H1 (cell line): Measurements from ENCODE around the gene TMEM92. TPM values are rescaled to one million over a fixed set of nuclear protein-coding genes. Genes with fewer than 3 reads are reported as not detected.

Experiments
- CTCF ChIA-PET: fragments of 300-600 bp; sonication (Branson Sonifier 250); formaldehyde crosslinking; loops from one replicate; lab custom pipeline; 2021; ENCODE audit not compliant: partially characterized antibody; lab: Charles Lee
- POLR2A ChIA-PET: fragments of 300-600 bp; sonication (Branson Sonifier 250); formaldehyde crosslinking; loops from one replicate; lab custom pipeline; 2021; ENCODE audit warnings: inconsistent platforms; ENCODE audit not compliant: partially characterized antibody; lab: Charles Lee
- DNase-seq, 2 experiments: peaks; one replicate each; pipeline versions ENCODE4 v3.0.0 to v3.0.0-alpha.2; 2010 to 2022; ENCODE audit warnings: low spot score in 2 of 2, low read depth in 1 of 2, mixed read lengths in 1 of 2
- FAIRE-seq: peaks from 2 replicates; lab custom pipeline; 2011; peaks lifted over from hg19 to GRCh38; lab: Jason Lieb, UNC
- H2AFZ ChIP-seq: 2 replicates; pipeline ENCODE4 v1.8.1; 2012; ENCODE audit warnings: low read length, inconsistent platforms
- H2AK5ac ChIP-seq: 2 replicates; pipeline ENCODE4 v1.6.1; 2013; ENCODE audit warnings: low read depth, low read length
- H2BK120ac ChIP-seq: replicated peaks from 2 replicates; pipeline ENCODE3; 2013; ENCODE audit warnings: low read depth, low read length, inconsistent platforms
- H2BK12ac ChIP-seq: 2 replicates; pipeline ENCODE4 v1.6.1; 2013; ENCODE audit warnings: low read depth, low read length
- H2BK15ac ChIP-seq: 2 replicates; pipeline ENCODE4 v1.6.1; 2013; ENCODE audit warnings: low read length
- H2BK20ac ChIP-seq: 2 replicates; pipeline ENCODE4 v1.6.1; 2013; ENCODE audit warnings: low read length
- H2BK5ac ChIP-seq: 2 replicates; pipeline ENCODE4 v1.6.1; 2013; ENCODE audit warnings: low read depth, low read length
- H3K14ac ChIP-seq: 2 replicates; pipeline ENCODE4 v1.6.1; 2013; ENCODE audit warnings: inconsistent platforms; ENCODE audit not compliant: insufficient read length
- H3K18ac ChIP-seq: 2 replicates; pipeline ENCODE4 v1.6.1; 2013; ENCODE audit warnings: low read length; ENCODE audit errors: extremely low read depth
- H3K23ac ChIP-seq: 2 replicates; pipeline ENCODE4 v1.6.1; 2013; ENCODE audit warnings: inconsistent platforms; ENCODE audit not compliant: insufficient read length
- H3K23me2 ChIP-seq: 2 replicates; pipeline ENCODE4 v1.6.1; 2013; ENCODE audit warnings: low read depth, low read length
- H3K27ac ChIP-seq: 2 replicates; pipeline ENCODE4 v1.6.1; 2011; ENCODE audit warnings: low read depth, low read length, inconsistent platforms
- H3K27me3 ChIP-seq, 4 experiments: replicated peaks in 1 of 4; 1 replicate in 1 of 4; 2 replicates in 3 of 4; pipeline versions ENCODE4 v1.6.1 to v1.8.1; 2011 to 2013; ENCODE audit warnings: low read length in 3 of 4, mild to moderate bottlenecking in 3 of 4, inconsistent platforms in 2 of 4, mixed read lengths in 2 of 4, moderate library complexity in 1 of 4; ENCODE audit not compliant: control insufficient read depth in 3 of 4, insufficient read depth in 3 of 4; ENCODE audit errors: extremely low read depth in 1 of 4
- H3K36me3 ChIP-seq, 4 experiments: 2 replicates each; pipeline versions ENCODE4 v1.6.1 to v1.8.1; 2011 to 2013; ENCODE audit warnings: mild to moderate bottlenecking in 4 of 4, low read length in 3 of 4, moderate library complexity in 2 of 4, control low read depth in 1 of 4, inconsistent platforms in 1 of 4; ENCODE audit not compliant: insufficient read depth in 4 of 4, control insufficient read depth in 2 of 4
- H3K4ac ChIP-seq: replicated peaks from 2 replicates; pipeline ENCODE3; 2013; ENCODE audit warnings: low read length, low read depth, mixed read lengths, inconsistent platforms; ENCODE audit not compliant: insufficient read length
- H3K4me1 ChIP-seq, 4 experiments: replicated peaks in 1 of 4; 1 replicate in 1 of 4; 2 replicates in 3 of 4; pipeline versions ENCODE4 v1.6.1 to v1.8.1; 2011 to 2013; ENCODE audit warnings: low read length in 3 of 4, inconsistent platforms in 2 of 4, mixed read lengths in 1 of 4; ENCODE audit not compliant: insufficient read depth in 4 of 4, control insufficient read depth in 3 of 4
- H3K4me2 ChIP-seq, 2 experiments: 2 replicates each; pipeline versions ENCODE4 v1.6.1 to v1.8.1; 2011 to 2013; ENCODE audit warnings: low read depth in 2 of 2, low read length in 2 of 2, control low read depth in 1 of 2, inconsistent platforms in 1 of 2, mild to moderate bottlenecking in 1 of 2; ENCODE audit not compliant: insufficient read depth in 1 of 2
- H3K4me3 ChIP-seq, 4 experiments: fragments of 200-600, 300-600 bp in 1 of 4; sonication (generic), shearing (Covaris generic), sonication (Bioruptor Twin) in 1 of 4; 2 replicates each; pipeline versions ENCODE4 v1.5.1 to v1.8.1; 2011 to 2016; ENCODE audit warnings: low read length in 4 of 4, low read depth in 3 of 4, control low read depth in 2 of 4, inconsistent platforms in 2 of 4, mild to moderate bottlenecking in 2 of 4, mixed read lengths in 1 of 4, moderate library complexity in 1 of 4; ENCODE audit not compliant: insufficient read depth in 2 of 4; ENCODE audit errors: extremely low read depth in 1 of 4
- H3K56ac ChIP-seq: replicated peaks from 2 replicates; pipeline ENCODE3; 2013; ENCODE audit warnings: low read depth, mild to moderate bottlenecking, mixed read lengths, low read length, inconsistent platforms; ENCODE audit not compliant: insufficient read length
- H3K79me1 ChIP-seq: 2 replicates; pipeline ENCODE4 v1.6.1; 2013; ENCODE audit warnings: low read depth, low read length, control low read depth
- H3K79me2 ChIP-seq, 2 experiments: 2 replicates each; pipeline versions ENCODE4 v1.6.1 to v1.8.1; 2012 to 2013; ENCODE audit warnings: low read length in 2 of 2, mild to moderate bottlenecking in 2 of 2, inconsistent platforms in 1 of 2; ENCODE audit not compliant: insufficient read depth in 2 of 2, control insufficient read depth in 1 of 2
- H3K9ac ChIP-seq, 4 experiments: replicated peaks in 1 of 4; 1 replicate in 1 of 4; 2 replicates in 3 of 4; pipeline versions ENCODE4 v1.6.1 to v1.8.1; 2011 to 2013; ENCODE audit warnings: low read depth in 3 of 4, low read length in 3 of 4, control low read depth in 2 of 4, mild to moderate bottlenecking in 2 of 4, moderate library complexity in 2 of 4, inconsistent platforms in 1 of 4; ENCODE audit errors: extremely low read depth in 1 of 4
- H3K9me3 ChIP-seq, 2 experiments: 2 replicates each; pipeline versions ENCODE4 v1.6.1 to v1.8.1; 2012 to 2013; ENCODE audit warnings: mild to moderate bottlenecking in 2 of 2, moderate library complexity in 2 of 2, control low read depth in 1 of 2, inconsistent platforms in 1 of 2, low read depth in 1 of 2, low read length in 1 of 2, mixed read lengths in 1 of 2; ENCODE audit not compliant: insufficient read depth in 2 of 2
- H4K20me1 ChIP-seq, 2 experiments: replicated peaks in 1 of 2; 2 replicates each; pipeline versions ENCODE3 to v1.8.1; 2011 to 2013; ENCODE audit warnings: inconsistent platforms in 2 of 2, low read length in 2 of 2, mild to moderate bottlenecking in 1 of 2; ENCODE audit not compliant: insufficient read depth in 2 of 2, control insufficient read depth in 1 of 2
- H4K5ac ChIP-seq: 2 replicates; pipeline ENCODE4 v1.6.1; 2013; ENCODE audit warnings: low read length, low read depth, mixed read lengths, inconsistent platforms; ENCODE audit not compliant: insufficient read length
- H4K8ac ChIP-seq: 2 replicates; pipeline ENCODE4 v1.8.0; 2013; ENCODE audit warnings: mild to moderate bottlenecking, moderate library complexity, low read length, inconsistent platforms; ENCODE audit not compliant: insufficient read depth; ENCODE audit errors: extremely low read depth
- H4K91ac ChIP-seq: replicated peaks from 2 replicates; pipeline ENCODE3; 2013; ENCODE audit warnings: low read length, mixed read lengths, inconsistent platforms; ENCODE audit not compliant: insufficient read length
- CBX5 ChIP-seq: fragments of 300-800, 300-1000 bp; sonication (generic); IDR thresholded peaks from 2 replicates; pipeline ENCODE4 v1.7.1; 2016; ENCODE audit warnings: antibody characterized with exemption, low read length, low read depth
- EGR1 ChIP-seq: IDR thresholded peaks from 2 replicates; pipeline ENCODE4 v1.6.1; 2011; ENCODE audit warnings: low read depth, low read length, borderline replicate concordance
- HDAC2 ChIP-seq, 2 experiments: fragments of 300-600 bp in 1 of 2; sonication (generic) in 1 of 2; IDR thresholded peaks; 2 replicates each; pipeline ENCODE4 v1.6.1; 2011 to 2012; ENCODE audit warnings: low read depth in 2 of 2, low read length in 2 of 2, mild to moderate bottlenecking in 2 of 2, moderate library complexity in 2 of 2, borderline replicate concordance in 1 of 2, inconsistent platforms in 1 of 2
- RAD21 ChIP-seq, 2 experiments: IDR thresholded peaks in 1 of 2; conservative IDR thresholded peaks in 1 of 2; 2 replicates each; pipeline ENCODE4 v1.6.1; 2011; ENCODE audit warnings: low read depth in 2 of 2, low read length in 2 of 2, improper control_type of control experiment in 1 of 2, inconsistent platforms in 1 of 2, mild to moderate bottlenecking in 1 of 2, moderate library complexity in 1 of 2
- RXRA ChIP-seq: IDR thresholded peaks from 2 replicates; pipeline ENCODE4 v1.6.1; 2011; ENCODE audit warnings: low read depth, mild to moderate bottlenecking, low read length, moderate library complexity; ENCODE audit not compliant: insufficient read depth
- SIN3A ChIP-seq, 2 experiments: IDR thresholded peaks in 1 of 2; conservative IDR thresholded peaks in 1 of 2; 2 replicates each; pipeline ENCODE4 v1.6.1; 2011 to 2012; ENCODE audit warnings: low read length in 2 of 2, improper control_type of control experiment in 1 of 2, low read depth in 1 of 2, mild to moderate bottlenecking in 1 of 2
- TCF12 ChIP-seq: IDR thresholded peaks from 2 replicates; pipeline ENCODE4 v1.6.1; 2011; ENCODE audit warnings: low read depth, mild to moderate bottlenecking, low read length
- WGBS, 2 experiments: shearing (Covaris generic) in 1 of 2; methylation state at CpG; one replicate each; pipeline versions ENCODE4 v1.1.6 to v1.1.7; 2013 to 2015; ENCODE audit warnings: low lambda C conversion rate in 2 of 2, mixed read lengths in 2 of 2, inconsistent platforms in 1 of 2, low coverage in 1 of 2, missing lambda C conversion rate in 1 of 2; ENCODE audit not compliant: insufficient replicate concordance in 2 of 2, insufficient coverage in 1 of 2, insufficient read length in 1 of 2; ENCODE audit errors: extremely low coverage in 1 of 2, missing lambda C conversion rate in 1 of 2; 5-methylcytosine and 5-hydroxymethylcytosine counted together
- polyA plus RNA-seq, 7 experiments: library from polyadenylated mRNA; depleted of rRNA in 3 of 7; stranded (reverse) in 5 of 7; unstranded in 2 of 7; fragments of >200 nt in 5 of 7; fragments of 200-250 nt in 2 of 7; gene quantifications; 1 replicate in 5 of 7; 2 replicates in 1 of 7; 4 replicates in 1 of 7; pipeline versions ENCODE4 v1.2.1 to v1.2.3, GENCODE V29; 2011 to 2013; ENCODE audit warnings: missing spikeins in 2 of 7, mixed read lengths in 2 of 7
- total RNA-seq: library from RNA; stranded (reverse); fragmentation: NEBNext Ultra II Directional; extraction: Animal tissue kit (Norgen Biotek cat#: 25700); gene quantifications from 2 replicates; pipeline ENCODE4 v1.2.1, GENCODE V29; 2021
- TF ChIP-seq, protein P1 (sequence below), 3 experiments: IDR thresholded peaks; 1 replicate in 2 of 3; 2 replicates in 1 of 3; pipeline versions ENCODE4 v1.5.1 to v1.6.1; 2011; ENCODE audit warnings: low read length in 3 of 3, mild to moderate bottlenecking in 3 of 3, inconsistent platforms in 2 of 3, low read depth in 1 of 3, moderate library complexity in 1 of 3; ENCODE audit not compliant: insufficient read depth in 1 of 3; ENCODE audit errors: control extremely low read depth in 1 of 3

Gene TMEM92
- total and polyA plus RNA-seq, 2 of the 8 experiments (the other 6 are each of a cell fraction or from before 2014, with no cell fraction given): 11.9 to 24.8 TPM

DNA sequence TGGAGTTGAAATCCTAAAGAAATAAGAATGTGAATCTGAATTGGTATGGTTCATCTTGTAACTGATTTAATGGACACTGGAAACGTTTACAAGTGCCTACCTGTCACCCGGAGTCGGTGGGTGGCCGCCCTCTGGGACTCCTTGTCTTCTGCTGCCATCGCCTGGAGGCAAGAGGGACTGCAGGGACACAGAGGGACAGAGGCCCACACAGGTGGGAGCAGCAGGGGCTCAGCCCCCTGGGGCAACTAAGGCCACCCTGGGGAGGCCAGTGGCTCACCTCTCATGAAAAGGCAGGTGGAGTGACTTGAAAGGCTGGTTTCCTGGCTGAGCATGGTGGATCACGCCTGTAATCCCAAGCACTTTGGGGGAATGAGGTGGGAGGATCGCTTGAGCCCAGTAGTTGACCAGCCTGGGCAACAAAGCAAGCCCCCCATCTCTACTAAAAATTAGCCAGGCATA lies 23.2 kb downstream of the TMEM92 start:
- no peak overlapping the region for H2AFZ ChIP-seq
- 16% methylated on average over 7 of the region's 7 CpGs; no CpG with 5 or more reads in 1 of the 2 experiments for WGBS, 2 experiments
- ChIA-PET POLR2A (interaction anchor here (0.7 to 3.1 kb wide), 3 partner anchors 65 to 97 kb away, joined by 3 to 14 read pairs (median 3); no protein-coding TSS in a partner anchor), CTCF (interaction anchor here (0.7 to 41.5 kb wide), 40 partner anchors 10 to 220 kb away, joined by 3 to 1349 read pairs (median 5); partner anchors contain the start of genes COL1A1, SGCA and TMEM92)
- H2BK15ac ChIP-seq: no peak overlapping the region
- H3K14ac ChIP-seq: no peak overlapping the region
- FAIRE-seq (no peak), DNase-seq (peak; percentile 50 to 93)
- no peak overlapping the region for H3K56ac ChIP-seq
- no peak overlapping the region for H4K91ac ChIP-seq
- 0 out of 2 replicates have a peak overlapping the region, but pooled peaks have one; percentile 22 for H2BK5ac ChIP-seq
- H4K20me1 ChIP-seq: no peaks in the 10 kb centered on the region
- no peaks in the 10 kb centered on the region for H3K79me1 ChIP-seq
- H3K27ac ChIP-seq: no peak overlapping the region
- peaks cover 0 to 4% (median under 1%) of the 10 kb centered on the region in 4 experiments; a peak in 2 of 7 replicates for H3K4me1 ChIP-seq
- no peak overlapping the region for H3K4me2 ChIP-seq
- no peak overlapping the region for H3K23ac ChIP-seq
- no peaks in the 10 kb centered on the region for H3K23me2 ChIP-seq
- no peak overlapping the region for H4K8ac ChIP-seq
- no peak overlapping the region for H2BK20ac ChIP-seq
- H3K4me3 ChIP-seq: no peak overlapping the region
- no peaks in the 10 kb centered on the region for H3K36me3 ChIP-seq
- H2AK5ac ChIP-seq: no peak overlapping the region
- no peaks in the 10 kb centered on the region for H3K27me3 ChIP-seq
- H3K9me3 ChIP-seq: no peaks in the 10 kb centered on the region
- no peak overlapping the region for H3K18ac ChIP-seq
- no peak overlapping the region for H3K9ac ChIP-seq
- H3K79me2 ChIP-seq: no peaks in the 10 kb centered on the region
- H3K4ac ChIP-seq: no peak overlapping the region
- H2BK12ac ChIP-seq: peak overlapping the region; percentile 55
- H2BK120ac ChIP-seq: no peak overlapping the region
- no peak overlapping the region for H4K5ac ChIP-seq
- TF ChIP-seq SIN3A (conservative IDR thresholded peaks at IDR 0.05 in 1 of 2, IDR thresholded peaks at IDR 0.05 in 1 of 2; ENCODE audit: low read depth in 1 of 2, low read length in 2 of 2): peak in 1 of 2 experiments; percentile 81; a peak in 2 of 4 replicates
- no peak for TF ChIP-seq RXRA
- TF ChIP-seq CBX5: no peak
- TF ChIP-seq EGR1: 0 out of 2 replicates have a peak, but pooled peaks have one; percentile 29
- TF ChIP-seq HDAC2 (IDR thresholded peaks at IDR 0.05; ENCODE audit: borderline replicate concordance in 1 of 2, low read depth in 2 of 2, low read length in 2 of 2): 0 out of 4 replicates have a peak, but pooled peaks have one; percentile 42 to 67
- TF ChIP-seq, protein P1, sequence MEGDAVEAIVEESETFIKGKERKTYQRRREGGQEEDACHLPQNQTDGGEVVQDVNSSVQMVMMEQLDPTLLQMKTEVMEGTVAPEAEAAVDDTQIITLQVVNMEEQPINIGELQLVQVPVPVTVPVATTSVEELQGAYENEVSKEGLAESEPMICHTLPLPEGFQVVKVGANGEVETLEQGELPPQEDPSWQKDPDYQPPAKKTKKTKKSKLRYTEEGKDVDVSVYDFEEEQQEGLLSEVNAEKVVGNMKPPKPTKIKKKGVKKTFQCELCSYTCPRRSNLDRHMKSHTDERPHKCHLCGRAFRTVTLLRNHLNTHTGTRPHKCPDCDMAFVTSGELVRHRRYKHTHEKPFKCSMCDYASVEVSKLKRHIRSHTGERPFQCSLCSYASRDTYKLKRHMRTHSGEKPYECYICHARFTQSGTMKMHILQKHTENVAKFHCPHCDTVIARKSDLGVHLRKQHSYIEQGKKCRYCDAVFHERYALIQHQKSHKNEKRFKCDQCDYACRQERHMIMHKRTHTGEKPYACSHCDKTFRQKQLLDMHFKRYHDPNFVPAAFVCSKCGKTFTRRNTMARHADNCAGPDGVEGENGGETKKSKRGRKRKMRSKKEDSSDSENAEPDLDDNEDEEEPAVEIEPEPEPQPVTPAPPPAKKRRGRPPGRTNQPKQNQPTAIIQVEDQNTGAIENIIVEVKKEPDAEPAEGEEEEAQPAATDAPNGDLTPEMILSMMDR (IDR thresholded peaks at IDR 0.05; ENCODE audit: control extremely low read depth in 1 of 3, insufficient read depth in 1 of 3, low read depth in 1 of 3, low read length in 3 of 3): peak; percentile 93 to 96 (median 94)
- peak; percentile 88; the same call in 1 of the 2 replicates for TF ChIP-seq TCF12
- peak; percentile 99 to 100 for TF ChIP-seq RAD21 (IDR thresholded peaks at IDR 0.05 in 1 of 2, conservative IDR thresholded peaks at IDR 0.05 in 1 of 2; ENCODE audit: low read depth in 2 of 2, low read length in 2 of 2)
